Left kidney (tissue), 2 donors: ENCODE data around the gene CAV2. TPM values are rescaled to one million over a fixed set of nuclear protein-coding genes. Genes with fewer than 3 reads are reported as not detected.

ENCODE experiments used
- DNase-seq: peaks from one replicate; pipeline ENCODE4 v3.0.0-alpha.2; 2013
- polyA plus RNA-seq: library from polyadenylated mRNA; unstranded; fragments of 120-200 nt; gene quantifications from one replicate; pipeline ENCODE4 v1.2.1, GENCODE V29; 2013; ENCODE audit not compliant: insufficient read length

CAV2 gene
- polyA plus RNA-seq, 1 donor, result 27.0 TPM

- DNase-seq, result no peak
These were observed 46.0 kb downstream of the CAV2 start for GRCh38 chr7:116545411-116545993.

GRCh38 chr7:116546054-116546453, 46.5 kb downstream of the CAV2 start:
- DNase-seq, result no peak

GRCh38 chr7:116546916-116547315, 47.4 kb downstream of the CAV2 start:
- no peak for DNase-seq

- DNase-seq, result no peak
These were observed 47.8 kb downstream of the CAV2 start for GRCh38 chr7:116547347-116547746.

GRCh38 chr7:116548506-116548905, 49.0 kb downstream of the CAV2 start:
- DNase-seq, result no peak

- DNase-seq, result no peak
These were observed 49.8 kb downstream of the CAV2 start for GRCh38 chr7:116549370-116549769.

GRCh38 chr7:116551692-116552091, 52.2 kb downstream of the CAV2 start:
- DNase-seq, result no peak

GRCh38 chr7:116552602-116553001, 53.1 kb downstream of the CAV2 start:
- no peak for DNase-seq

- no peak for DNase-seq
These were observed 53.8 kb downstream of the CAV2 start for GRCh38 chr7:116553168-116553964.

- DNase-seq, result no peak
These were observed 54.9 kb downstream of the CAV2 start for GRCh38 chr7:116554436-116554835.

GRCh38 chr7:116554911-116555310, 55.4 kb downstream of the CAV2 start:
- no peak for DNase-seq

GRCh38 chr7:116557066-116557585, 57.6 kb downstream of the CAV2 start:
- DNase-seq, result no peak

- no peak for DNase-seq
These were observed 58.4 kb downstream of the CAV2 start for GRCh38 chr7:116557901-116558300.

Other genes starting within 250 kb of the CAV2 start
- gene CAV1, start 25.3 kb downstream of the CAV2 start, polyA plus RNA-seq, result 27.3 TPM
- gene MET, start 172.5 kb downstream of the CAV2 start, polyA plus RNA-seq, result 52.6 TPM